Smooth muscle cell (in vitro differentiated cells): ENCODE measurements around the gene KCNH1. TPM values are rescaled to one million over a fixed set of nuclear protein-coding genes. Genes with fewer than 3 reads are reported as not detected.
A peak's percentile ranks its signal among the peaks of the same experiment; 100 is the strongest.

Experiments
- DNase-seq: peaks from one replicate; lab custom pipeline; 2025; ENCODE audit not compliant: unreplicated experiment; lab: John Stamatoyannopoulos, UW
- H2AFZ ChIP-seq: fragments of 200-600 bp; sonication (generic); 2 replicates; pipeline ENCODE4 v1.6.0; 2016; ENCODE audit warnings: antibody characterized with exemption, low read depth, mild to moderate bottlenecking
- H3F3A ChIP-seq: fragments of 200-600 bp; sonication (generic); 2 replicates; pipeline ENCODE4 v1.6.0; 2017; ENCODE audit warnings: antibody characterized with exemption, low read depth
- H3K27ac ChIP-seq: fragments of 200-600 bp; sonication (generic); 2 replicates; pipeline ENCODE4 v1.5.1; 2016; ENCODE audit warnings: low read depth, mild to moderate bottlenecking
- H3K27me3 ChIP-seq: fragments of 200-600 bp; sonication (generic); 2 replicates; pipeline ENCODE4 v1.6.1; 2016; ENCODE audit warnings: low read depth, mild to moderate bottlenecking
- H3K36me3 ChIP-seq: fragments of 200-600 bp; sonication (generic); 2 replicates; pipeline ENCODE4 v1.5.1; 2016; ENCODE audit warnings: low read depth
- H3K4me1 ChIP-seq: fragments of 200-600 bp; sonication (generic); 2 replicates; pipeline ENCODE4 v1.5.1; 2016; ENCODE audit warnings: low read depth
- H3K4me2 ChIP-seq: fragments of 200-600 bp; sonication (generic); 2 replicates; pipeline ENCODE4 v1.6.0; 2016; ENCODE audit warnings: mild to moderate bottlenecking
- H3K4me3 ChIP-seq: fragments of 200-600 bp; sonication (generic); 2 replicates; pipeline ENCODE4 v1.5.1; 2016; ENCODE audit warnings: mild to moderate bottlenecking
- H3K79me2 ChIP-seq: fragments of 200-600 bp; sonication (generic); 2 replicates; pipeline ENCODE4 v1.6.0; 2016; ENCODE audit warnings: low read depth, mild to moderate bottlenecking
- H3K9ac ChIP-seq: fragments of 200-600 bp; sonication (generic); 2 replicates; pipeline ENCODE4 v1.6.0; 2016; ENCODE audit warnings: low read depth
- H3K9me3 ChIP-seq: fragments of 200-600 bp; sonication (generic); replicated peaks from 2 replicates; pipeline ENCODE4 v1.5.1; 2016; ENCODE audit warnings: low read depth
- H4K20me1 ChIP-seq: fragments of 200-600 bp; sonication (generic); 2 replicates; pipeline ENCODE4 v1.6.0; 2016; ENCODE audit warnings: low read depth
- CTCF ChIP-seq: fragments of 200-600 bp; sonication (generic); IDR thresholded peaks from 2 replicates; pipeline ENCODE4 v1.5.1; 2017; ENCODE audit warnings: borderline replicate concordance, mild to moderate bottlenecking, antibody characterized with exemption; ENCODE audit not compliant: insufficient read depth, poor library complexity, severe bottlenecking
- WGBS: methylation state at CpG from one replicate; pipeline ENCODE4 v1.1.7; 2016; ENCODE audit warnings: low lambda C conversion rate; 5-methylcytosine and 5-hydroxymethylcytosine counted together
- polyA plus RNA-seq: library from polyadenylated mRNA; unstranded; fragments of >200 nt; fragmentation: Nextera tagmentation; extraction: Ambion mirVana; gene quantifications from 2 replicates; pipeline ENCODE4 v1.2.1, GENCODE V29; 2016
- total RNA-seq: library from RNA; depleted of rRNA; stranded (reverse); fragments of >200 nt; gene quantifications from 2 replicates; pipeline ENCODE4 v1.2.3, GENCODE V29; 2014

Gene KCNH1
- total and polyA plus RNA-seq, 2 experiments from 2014 or later: 0.30 to 1.9 TPM

- Histone ChIP-seq H3K36me3 (no peaks in the 10 kb centered on the region), H3K79me2 (no peaks in the 10 kb centered on the region), H3K27ac (no peak overlapping the region), H3K4me3 (no peak overlapping the region), H4K20me1 (no peaks in the 10 kb centered on the region), H3F3A (no peaks in the 10 kb centered on the region), H2AFZ (no peak overlapping the region), H3K4me2 (peak overlapping the region; percentile 35), H3K9ac (no peak overlapping the region), H3K27me3 (peaks cover 6% of the 10 kb centered on the region), H3K9me3 (no peaks in the 10 kb centered on the region), H3K4me1 (peaks cover 13% of the 10 kb centered on the region)
- no peak for DNase-seq
- TF ChIP-seq CTCF: no peak
- WGBS: 72% methylated on average over 8 of the region's 8 CpGs
These were observed 378.9 kb downstream of the KCNH1 start for GRCh38 chr1:210754878-210755665.

GRCh38 chr1:210751911-210752310 is 382.0 kb downstream of the KCNH1 start:
- H4K20me1 ChIP-seq: no peaks in the 10 kb centered on the region
- WGBS: 78% methylated on average over 2 of the region's 2 CpGs
- H3K27ac ChIP-seq: no peak overlapping the region
- H3F3A ChIP-seq: no peaks in the 10 kb centered on the region
- no peaks in the 10 kb centered on the region for H3K79me2 ChIP-seq
- no peak overlapping the region for H2AFZ ChIP-seq
- H3K4me1 ChIP-seq: peaks cover 13% of the 10 kb centered on the region
- no peak for DNase-seq
- H3K27me3 ChIP-seq: peaks cover 6% of the 10 kb centered on the region
- H3K4me2 ChIP-seq: no peak overlapping the region
- H3K36me3 ChIP-seq: no peaks in the 10 kb centered on the region
- no peak overlapping the region for H3K4me3 ChIP-seq
- H3K9me3 ChIP-seq: no peaks in the 10 kb centered on the region
- no peak for TF ChIP-seq CTCF
- no peak overlapping the region for H3K9ac ChIP-seq

DNA sequence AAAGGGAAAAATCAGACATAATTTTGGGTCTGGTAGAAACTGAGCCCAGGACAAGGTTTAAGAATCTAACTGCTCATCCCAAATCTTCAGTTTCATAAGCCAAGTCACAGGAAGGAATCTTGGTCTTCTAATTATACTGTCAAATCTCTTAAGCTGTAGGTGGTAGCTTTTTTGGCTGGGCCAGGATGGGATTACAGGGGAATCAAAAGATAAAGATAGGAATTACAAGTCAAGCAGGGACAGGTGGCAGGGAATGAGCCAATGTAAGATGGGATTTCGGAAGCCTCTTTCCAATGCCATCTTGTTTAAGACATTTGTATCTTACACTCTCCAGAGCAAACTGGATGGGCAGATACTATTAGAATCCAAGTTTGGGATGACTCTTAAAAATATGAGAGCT is 383.5 kb downstream of the KCNH1 start:
- no peak overlapping the region for H2AFZ ChIP-seq
- no peaks in the 10 kb centered on the region for H4K20me1 ChIP-seq
- no peak for DNase-seq
- H3F3A ChIP-seq: no peaks in the 10 kb centered on the region
- no peak for TF ChIP-seq CTCF
- WGBS: 97% methylated on average over 1 of the region's 1 CpG
- no peak overlapping the region for H3K9ac ChIP-seq
- no peaks in the 10 kb centered on the region for H3K36me3 ChIP-seq
- peaks cover 7% of the 10 kb centered on the region for H3K4me1 ChIP-seq
- H3K79me2 ChIP-seq: no peaks in the 10 kb centered on the region
- H3K9me3 ChIP-seq: no peaks in the 10 kb centered on the region
- H3K4me2 ChIP-seq: no peak overlapping the region
- peaks cover 6% of the 10 kb centered on the region for H3K27me3 ChIP-seq
- no peak overlapping the region for H3K27ac ChIP-seq
- H3K4me3 ChIP-seq: no peak overlapping the region

DNA sequence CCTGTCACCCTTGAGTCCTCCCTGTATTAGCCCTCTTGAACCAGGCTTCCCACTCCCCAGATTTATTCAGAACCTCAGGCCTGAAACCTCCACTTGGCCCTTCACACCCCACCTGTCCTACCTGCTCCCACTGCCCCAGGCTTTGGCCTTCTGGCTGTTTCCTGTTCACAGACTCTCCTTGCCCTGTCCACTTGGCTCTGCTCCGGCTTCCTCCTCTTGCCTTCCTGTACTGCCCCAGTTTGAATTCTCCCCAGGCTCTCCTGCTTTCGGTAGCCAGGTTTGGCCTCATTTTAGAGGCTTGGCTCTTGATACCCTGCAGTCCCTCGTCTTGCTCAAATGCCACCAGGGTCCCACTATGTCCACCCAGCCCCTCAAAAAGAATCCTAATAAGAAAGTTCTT is 385.2 kb downstream of the KCNH1 start:
- Histone ChIP-seq H3F3A (no peaks in the 10 kb centered on the region), H3K4me2 (no peak overlapping the region), H3K4me1 (no peaks in the 10 kb centered on the region), H3K27me3 (peaks cover 6% of the 10 kb centered on the region), H3K79me2 (no peaks in the 10 kb centered on the region), H3K36me3 (no peaks in the 10 kb centered on the region), H3K27ac (no peak overlapping the region), H3K9ac (no peak overlapping the region), H4K20me1 (no peaks in the 10 kb centered on the region), H3K4me3 (no peak overlapping the region), H3K9me3 (no peaks in the 10 kb centered on the region), H2AFZ (no peak overlapping the region)
- 89% methylated on average over 3 of the region's 3 CpGs for WGBS
- no peak for TF ChIP-seq CTCF
- no peak for DNase-seq
